HG02870 (cell line): Measurements from ENCODE around the gene SPATA16.
"Not testable (repeated sequence)": the region's sequence is repeated elsewhere in the genome, so short reads cannot be mapped to it uniquely, and the experiment has no call there.

Experiments used
- ATAC-seq: cut with Tn5 transposase; IDR thresholded peaks from one replicate; pipeline ENCODE4 v1.9.1; 2021; ENCODE audit warnings: mild to moderate bottlenecking, moderate library complexity; ENCODE audit not compliant: unreplicated experiment

Gene SPATA16

GRCh38 chr3:173064631-173065030 lies 76.4 kb downstream of the SPATA16 start:
- no peak for ATAC-seq

GRCh38 chr3:173058229-173058628 lies 82.8 kb downstream of the SPATA16 start:
- no peak for ATAC-seq

- ATAC-seq, result no peak
Measured at GRCh38 chr3:173055228-173055933, 85.7 kb downstream of the SPATA16 start.

- ATAC-seq, result no peak
Measured at GRCh38 chr3:173049360-173049759, 91.7 kb downstream of the SPATA16 start.

GRCh38 chr3:173045770-173046382 lies 95.2 kb downstream of the SPATA16 start:
- no peak for ATAC-seq

- no peak for ATAC-seq
Measured at GRCh38 chr3:173044998-173045397, 96.0 kb downstream of the SPATA16 start.

GRCh38 chr3:173043757-173044156 lies 97.3 kb downstream of the SPATA16 start:
- ATAC-seq, result no peak

- no peak for ATAC-seq
Measured at GRCh38 chr3:173038484-173038871, 102.6 kb downstream of the SPATA16 start.

GRCh38 chr3:173037840-173038483 lies 103.1 kb downstream of the SPATA16 start:
- no peak for ATAC-seq

GRCh38 chr3:173030273-173030672 lies 110.8 kb downstream of the SPATA16 start:
- ATAC-seq, result no peak

GRCh38 chr3:173028351-173028750 lies 112.7 kb downstream of the SPATA16 start:
- no peak for ATAC-seq

- ATAC-seq, result no peak
Measured at GRCh38 chr3:173027429-173027828, 113.6 kb downstream of the SPATA16 start.

GRCh38 chr3:173025941-173026340 lies 115.1 kb downstream of the SPATA16 start:
- no peak for ATAC-seq

- ATAC-seq, result no peak
Measured at GRCh38 chr3:173021547-173022185, 119.4 kb downstream of the SPATA16 start.

- not testable (repeated sequence) for ATAC-seq
Measured at GRCh38 chr3:173020128-173020527, 120.9 kb downstream of the SPATA16 start.

- ATAC-seq, result no peak
Measured at GRCh38 chr3:173019378-173019777, 121.7 kb downstream of the SPATA16 start.

- no peak for ATAC-seq
Measured at GRCh38 chr3:173018758-173019157, 122.3 kb downstream of the SPATA16 start.

GRCh38 chr3:173013219-173013832 lies 127.7 kb downstream of the SPATA16 start:
- no peak for ATAC-seq

GRCh38 chr3:173009410-173009809 lies 131.6 kb downstream of the SPATA16 start:
- no peak for ATAC-seq

GRCh38 chr3:173008978-173009377 lies 132.1 kb downstream of the SPATA16 start:
- ATAC-seq, result no peak

GRCh38 chr3:173007079-173007723 lies 133.8 kb downstream of the SPATA16 start:
- no peak for ATAC-seq
